HepG2 (cell line): ENCODE results near the gene TRIM36.

ENCODE experiments used
- BHLHE40 ChIP-seq: IDR thresholded peaks from 2 replicates; pipeline ENCODE4 v1.6.1; 2011; ENCODE audit warnings: low read length, improper control_type of control experiment
- EEA1 ChIP-seq: sonication (generic); formaldehyde crosslinking; IDR thresholded peaks from 2 replicates; pipeline ENCODE4 v1.5.1; 2020; ENCODE audit warnings: mild to moderate bottlenecking, missing genetic modification reagents, borderline replicate concordance
- FOXP4 ChIP-seq: sonication (generic); formaldehyde crosslinking; IDR thresholded peaks from 2 replicates; pipeline ENCODE4 v1.4.0; 2020; ENCODE audit warnings: missing genetic modification reagents
- MAFK ChIP-seq, 2 experiments: IDR thresholded peaks in 1 of 2; conservative IDR thresholded peaks in 1 of 2; 2 replicates each; pipeline ENCODE4 v1.6.1; 2011; ENCODE audit warnings: improper control_type of control experiment in 2 of 2, low read length in 2 of 2
- POLR2A ChIP-seq, 2 experiments: IDR thresholded peaks; 2 replicates each; pipeline ENCODE4 v1.6.1; 2011; ENCODE audit warnings: low read depth in 2 of 2, low read length in 2 of 2, mild to moderate bottlenecking in 1 of 2, moderate library complexity in 1 of 2; ENCODE audit not compliant: insufficient read depth in 1 of 2
- POLR2AphosphoS2 ChIP-seq: IDR thresholded peaks from 2 replicates; pipeline ENCODE4 v1.6.1; 2011; ENCODE audit warnings: low read depth, low read length, improper control_type of control experiment
- STAT5B ChIP-seq: sonication (generic); formaldehyde crosslinking; IDR thresholded peaks from 2 replicates; pipeline ENCODE4 v1.4.0; 2020; ENCODE audit warnings: missing genetic modification reagents
- ZBTB21 ChIP-seq: sonication (generic); formaldehyde crosslinking; IDR thresholded peaks from 2 replicates; pipeline ENCODE4 v1.4.0; 2020; ENCODE audit warnings: missing genetic modification reagents
- ZBTB38 ChIP-seq: sonication (generic); formaldehyde crosslinking; IDR thresholded peaks from 2 replicates; pipeline ENCODE4 v1.5.1; 2020; ENCODE audit warnings: mild to moderate bottlenecking, missing genetic modification reagents
- ZNF570 ChIP-seq: sonication (generic); formaldehyde crosslinking; IDR thresholded peaks from 2 replicates; pipeline ENCODE4 v1.4.0; 2020; ENCODE audit warnings: mild to moderate bottlenecking, missing genetic modification reagents, borderline replicate concordance
- ZNF616 ChIP-seq: sonication (generic); formaldehyde crosslinking; IDR thresholded peaks from 2 replicates; pipeline ENCODE4 v1.5.0; 2020; ENCODE audit warnings: low read depth, mild to moderate bottlenecking, missing genetic modification reagents
- TF ChIP-seq, protein P1 (sequence below): sonication (generic); formaldehyde crosslinking; IDR thresholded peaks from 2 replicates; pipeline ENCODE4 v1.5.0; 2020; ENCODE audit warnings: missing genetic modification reagents

- no peak for TF ChIP-seq EEA1
- no peak for TF ChIP-seq POLR2AphosphoS2
- TF ChIP-seq ZBTB38 (CRISPR knock-in tag): no peak
- no peak for TF ChIP-seq ZNF616 (CRISPR knock-in tag)
- no peak for TF ChIP-seq ZNF570 (CRISPR knock-in tag)
- TF ChIP-seq POLR2A (IDR thresholded peaks at IDR 0.05; ENCODE audit: insufficient read depth in 1 of 2, low read depth in 2 of 2, low read length in 2 of 2): no peak
- TF ChIP-seq BHLHE40: no peak
- TF ChIP-seq STAT5B (CRISPR knock-in tag): no peak
- TF ChIP-seq, protein P1, sequence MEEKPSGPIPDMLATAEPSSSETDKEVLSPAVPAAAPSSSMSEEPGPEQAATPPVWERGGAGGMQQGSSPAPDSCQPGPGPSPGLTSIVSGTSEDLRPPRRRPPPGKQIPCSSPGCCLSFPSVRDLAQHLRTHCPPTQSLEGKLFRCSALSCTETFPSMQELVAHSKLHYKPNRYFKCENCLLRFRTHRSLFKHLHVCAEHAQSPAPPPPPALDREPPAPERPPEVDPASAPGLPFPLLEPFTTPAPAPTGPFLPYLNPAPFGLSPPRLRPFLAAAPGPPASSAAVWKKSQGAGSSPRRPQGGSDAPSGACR: no peak
- no peak for TF ChIP-seq ZBTB21 (CRISPR knock-in tag)
- TF ChIP-seq MAFK (conservative IDR thresholded peaks at IDR 0.05 in 1 of 2, IDR thresholded peaks at IDR 0.05 in 1 of 2; ENCODE audit: low read length in 2 of 2): no peak
- TF ChIP-seq FOXP4 (CRISPR knock-in tag): no peak
Measured at GRCh38 chr5:115179030-115179393, 9.3 kb upstream of the TRIM36 start.
